HCT116 (cell line): Measurements from ENCODE around the gene TEX264.

Experiments
- CEBPB ChIP-seq: IDR thresholded peaks from 2 replicates; pipeline ENCODE4 v1.6.1; 2012; ENCODE audit warnings: low read depth
- CTCF ChIP-seq, 3 experiments: fragments of 200-600 bp in 1 of 3; sonication (generic) in 1 of 3; IDR thresholded peaks in 2 of 3; conservative IDR thresholded peaks in 1 of 3; 2 replicates each; pipeline ENCODE4 v1.5.1; 2012 to 2017; ENCODE audit warnings: low read depth in 2 of 3, low read length in 2 of 3, antibody characterized with exemption in 1 of 3, borderline replicate concordance in 1 of 3, control low read depth in 1 of 3, mild to moderate bottlenecking in 1 of 3, mixed read lengths in 1 of 3, mixed run types in 1 of 3, moderate library complexity in 1 of 3; ENCODE audit not compliant: insufficient read depth in 1 of 3
- EZH2phosphoT487 ChIP-seq: fragments of 200-600 bp; IDR thresholded peaks from 2 replicates; pipeline ENCODE4 v1.6.1; 2018; ENCODE audit warnings: antibody characterized with exemption, borderline replicate concordance
- JUND ChIP-seq: IDR thresholded peaks from 2 replicates; pipeline ENCODE4 v1.6.1; 2012
- MAX ChIP-seq: IDR thresholded peaks from 2 replicates; pipeline ENCODE4 v1.6.1; 2012
- POLR2A ChIP-seq: IDR thresholded peaks from 2 replicates; pipeline ENCODE4 v1.7.0; 2011; ENCODE audit warnings: borderline replicate concordance; ENCODE audit not compliant: insufficient read depth, insufficient read length; ENCODE audit errors: extremely low read depth
- POLR2AphosphoS5 ChIP-seq: IDR thresholded peaks from 2 replicates; pipeline ENCODE4 v1.6.1; 2011; ENCODE audit warnings: mild to moderate bottlenecking, low read depth, low read length, moderate library complexity
- RAD21 ChIP-seq: IDR thresholded peaks from 2 replicates; pipeline ENCODE4 v1.6.1; 2012; ENCODE audit warnings: low read depth, mild to moderate bottlenecking
- REST ChIP-seq: IDR thresholded peaks from 2 replicates; pipeline ENCODE4 v1.6.1; 2012; ENCODE audit warnings: low read depth
- SRF ChIP-seq: IDR thresholded peaks from 2 replicates; pipeline ENCODE4 v1.6.1; 2012; ENCODE audit warnings: low read depth
- ZNF274 ChIP-seq: fragments of 200-500 bp; sonication (Bioruptor generic); IDR thresholded peaks from 2 replicates; pipeline ENCODE4 v1.6.1; 2014; ENCODE audit warnings: mild to moderate bottlenecking, low read depth, low read length, inconsistent platforms

DNA sequence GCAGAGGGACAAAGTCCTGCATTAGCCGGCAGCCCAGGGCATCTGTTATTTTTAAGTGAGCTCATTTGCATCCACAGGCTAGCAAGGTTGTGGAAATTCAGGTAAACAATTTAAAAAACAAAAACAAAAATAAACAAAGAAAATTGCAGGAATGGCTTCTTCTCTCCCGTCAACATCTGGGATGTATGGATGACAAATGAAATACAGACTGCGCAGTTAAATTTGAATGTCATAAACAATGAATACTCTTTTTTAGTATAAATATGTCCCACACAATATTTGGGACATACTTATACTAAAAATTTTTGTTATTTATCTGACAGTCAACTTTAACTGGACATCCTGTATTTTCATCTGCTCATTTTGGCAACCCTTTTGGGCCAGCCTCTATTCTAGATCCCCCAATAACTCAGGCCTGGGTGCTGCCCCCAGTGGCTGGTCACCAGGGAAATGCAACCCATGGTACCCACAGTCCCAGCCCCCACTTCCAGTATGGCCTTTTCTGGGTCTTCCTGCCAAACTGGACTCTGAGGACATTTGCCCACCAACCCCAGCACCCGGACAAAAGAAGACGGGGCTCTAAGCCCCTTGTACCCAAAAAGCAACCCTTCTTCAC lies 48.5 kb downstream of the TEX264 start:
- no peak for TF ChIP-seq POLR2AphosphoS5
- no peak for TF ChIP-seq MAX
- peak in 1 of 3 experiments; percentile 32; a peak in 3 of 6 replicates for TF ChIP-seq CTCF (IDR thresholded peaks at IDR 0.05 in 2 of 3, conservative IDR thresholded peaks at IDR 0.05 in 1 of 3; ENCODE audit: borderline replicate concordance in 1 of 3, insufficient read depth in 1 of 3, low read depth in 2 of 3, low read length in 2 of 3)
- TF ChIP-seq JUND = no peak
- TF ChIP-seq EZH2phosphoT487 = no peak
- TF ChIP-seq POLR2A = no peak
- no peak for TF ChIP-seq ZNF274
- TF ChIP-seq CEBPB = no peak
- no peak for TF ChIP-seq SRF
- no peak for TF ChIP-seq REST
- TF ChIP-seq RAD21 = no peak
